Glomerular endothelial cell (primary cell): ENCODE results near the gene DNAAF3. TPM values are rescaled to one million over a fixed set of nuclear protein-coding genes. Genes with fewer than 3 reads are reported as not detected.
"Not testable (repeated sequence)": the region's sequence is repeated elsewhere in the genome, so short reads cannot be mapped to it uniquely, and the experiment has no call there.

ENCODE experiments used
- DNase-seq: peaks from one replicate; pipeline ENCODE4 v3.0.0-alpha.2; 2011; ENCODE audit warnings: low read depth, low spot score; ENCODE audit errors: extremely low read depth
- total RNA-seq: library from RNA; depleted of rRNA; stranded (reverse); fragments of >200 nt; gene quantifications from 2 replicates; pipeline ENCODE4 v1.2.3, GENCODE V29; 2015

The DNAAF3 gene
- total RNA-seq, 1 donor from 2014 or later = 1.7 TPM

- DNase-seq = not testable (repeated sequence)
These were observed 10.6 kb downstream of the DNAAF3 start for GRCh38 chr19:55155784-55156183.

GRCh38 chr19:55153652-55154264, 12.7 kb downstream of the DNAAF3 start:
- no peak for DNase-seq

GRCh38 chr19:55152017-55152416, 14.4 kb downstream of the DNAAF3 start:
- DNase-seq = no peak

GRCh38 chr19:55149078-55150003, 17.1 kb downstream of the DNAAF3 start, which contains the start of gene TNNT1:
TNNT1 (minus strand) TSS chr19:55149206; CDS start chr19:55147157, 2,049 bp downstream.
- DNase-seq = no peak

GRCh38 chr19:55147545-55148251, 18.7 kb downstream of the DNAAF3 start:
- no peak for DNase-seq

- DNase-seq = no peak
These were observed 19.6 kb downstream of the DNAAF3 start for GRCh38 chr19:55146705-55147273.

- no peak for DNase-seq
These were observed 20.2 kb downstream of the DNAAF3 start for GRCh38 chr19:55146078-55146704.

- no peak for DNase-seq
These were observed 21.2 kb downstream of the DNAAF3 start for GRCh38 chr19:55145232-55145631.

GRCh38 chr19:55141696-55142095, 24.7 kb downstream of the DNAAF3 start:
- DNase-seq = no peak

GRCh38 chr19:55137915-55138314, 28.5 kb downstream of the DNAAF3 start:
- DNase-seq = no peak

GRCh38 chr19:55136399-55137102, 29.9 kb downstream of the DNAAF3 start:
- no peak for DNase-seq

- DNase-seq = no peak
These were observed 31.7 kb downstream of the DNAAF3 start for GRCh38 chr19:55134736-55135135.

- DNase-seq = no peak
These were observed 32.6 kb downstream of the DNAAF3 start for GRCh38 chr19:55133639-55134444.

GRCh38 chr19:55132453-55133129, 33.8 kb downstream of the DNAAF3 start:
- DNase-seq = no peak

GRCh38 chr19:55131421-55131820, 35.0 kb downstream of the DNAAF3 start:
- DNase-seq = no peak

GRCh38 chr19:55119053-55119452, 47.4 kb downstream of the DNAAF3 start:
- no peak for DNase-seq

GRCh38 chr19:55118401-55118991, 47.9 kb downstream of the DNAAF3 start:
- no peak for DNase-seq
